ENCODE results near the gene MAG. TPM values are rescaled to one million over a fixed set of nuclear protein-coding genes. Genes with fewer than 3 reads are reported as not detected.

The MAG gene
- total and polyA plus RNA-seq, 9 of the 15 experiments (the other 6 are each of a cell fraction or from before 2014, with no cell fraction given): 0.11 to 10.0 (median 1.6) TPM

GRCh38 chr19:35300339-35300649 is 8.3 kb downstream of the MAG start (continued):
- TF ChIP-seq MGA (IDR thresholded peaks at IDR 0.05) (peak; percentile 46), FOS (IDR thresholded peaks at IDR 0.05; ENCODE audit: extremely low read depth, insufficient read length) (no peak), ZNF444 (CRISPR knock-in tag; IDR thresholded peaks at IDR 0.05) (no peak), ZNF766 (CRISPR knock-in tag; conservative IDR thresholded peaks at IDR 0.05) (no peak), TAF15 (IDR thresholded peaks at IDR 0.05; ENCODE audit: low read depth, low read length) (no peak), ARID3A (IDR thresholded peaks at IDR 0.05; ENCODE audit: borderline replicate concordance, low read depth, low read length) (no peak), MTA3 (IDR thresholded peaks at IDR 0.05; ENCODE audit: borderline replicate concordance) (0 out of 2 replicates have a peak, but pooled peaks have one; percentile 6), L3MBTL2 (IDR thresholded peaks at IDR 0.05) (peak; percentile 30; the same call in 1 of the 2 replicates), ZNF232 (CRISPR knock-in tag; IDR thresholded peaks at IDR 0.05) (no peak), MCM2 (IDR thresholded peaks at IDR 0.05; ENCODE audit: low read depth) (no peak), ILK (tag; IDR thresholded peaks at IDR 0.05; ENCODE audit: borderline replicate concordance, low read depth) (no peak), POLR2AphosphoS5 (IDR thresholded peaks at IDR 0.05; ENCODE audit: control insufficient read depth, insufficient read depth, low read depth, low read length) (no peak), USF1 (CRISPR knock-in tag; IDR thresholded peaks at IDR 0.05) (peak; percentile 45), RFX5 (IDR thresholded peaks at IDR 0.05; ENCODE audit: low read depth, low read length) (no peak)

All from K562 (cell line).